ENCODE data around the gene ANKMY1.

ANKMY1 gene

GRCh38 chr2:240503375-240503774 lies 54.4 kb downstream of the ANKMY1 start:
- TF ChIP-seq, protein P1, sequence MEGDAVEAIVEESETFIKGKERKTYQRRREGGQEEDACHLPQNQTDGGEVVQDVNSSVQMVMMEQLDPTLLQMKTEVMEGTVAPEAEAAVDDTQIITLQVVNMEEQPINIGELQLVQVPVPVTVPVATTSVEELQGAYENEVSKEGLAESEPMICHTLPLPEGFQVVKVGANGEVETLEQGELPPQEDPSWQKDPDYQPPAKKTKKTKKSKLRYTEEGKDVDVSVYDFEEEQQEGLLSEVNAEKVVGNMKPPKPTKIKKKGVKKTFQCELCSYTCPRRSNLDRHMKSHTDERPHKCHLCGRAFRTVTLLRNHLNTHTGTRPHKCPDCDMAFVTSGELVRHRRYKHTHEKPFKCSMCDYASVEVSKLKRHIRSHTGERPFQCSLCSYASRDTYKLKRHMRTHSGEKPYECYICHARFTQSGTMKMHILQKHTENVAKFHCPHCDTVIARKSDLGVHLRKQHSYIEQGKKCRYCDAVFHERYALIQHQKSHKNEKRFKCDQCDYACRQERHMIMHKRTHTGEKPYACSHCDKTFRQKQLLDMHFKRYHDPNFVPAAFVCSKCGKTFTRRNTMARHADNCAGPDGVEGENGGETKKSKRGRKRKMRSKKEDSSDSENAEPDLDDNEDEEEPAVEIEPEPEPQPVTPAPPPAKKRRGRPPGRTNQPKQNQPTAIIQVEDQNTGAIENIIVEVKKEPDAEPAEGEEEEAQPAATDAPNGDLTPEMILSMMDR (conservative IDR thresholded peaks at IDR 0.05; ENCODE audit: low read length): no peak
- no peak overlapping the region for H3K4me3 ChIP-seq (ENCODE audit: low read length)
- no peak for DNase-seq (ENCODE audit: low read depth)

DNA sequence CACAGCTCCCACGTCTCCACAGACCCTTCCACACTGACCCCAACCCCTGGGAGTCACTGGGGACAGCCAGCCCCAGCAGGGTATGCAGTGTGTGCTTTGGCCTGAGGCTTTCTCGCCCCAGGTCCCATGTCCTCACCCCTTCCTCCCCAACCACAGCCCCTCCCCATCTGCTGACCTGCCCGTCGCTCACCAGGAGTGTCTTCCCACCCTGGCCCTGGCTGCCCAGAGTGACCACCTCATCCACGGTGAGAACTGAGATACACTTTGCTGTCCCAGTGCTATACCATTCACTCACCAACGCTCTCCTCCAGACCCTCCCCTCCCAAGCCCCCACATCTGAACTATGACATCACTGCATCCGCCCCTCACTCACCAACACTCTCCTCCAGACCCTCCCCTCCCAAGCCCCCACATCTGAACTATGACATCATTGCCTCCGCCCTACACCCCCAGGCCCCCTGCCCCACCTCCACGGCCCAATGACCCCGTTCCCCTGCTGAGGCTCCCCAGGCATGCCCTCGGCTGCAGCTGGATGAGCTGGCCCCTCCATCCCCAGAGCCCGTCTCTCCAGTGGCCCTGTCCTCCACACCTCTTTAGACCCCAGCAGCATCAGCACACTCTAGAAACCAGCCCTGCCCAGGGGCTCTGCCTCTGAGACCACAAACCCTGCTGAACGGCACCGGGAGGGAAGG lies 55.2 kb downstream of the ANKMY1 start:
- DNase-seq (ENCODE audit: low read depth): no peak
- TF ChIP-seq, protein P1 (conservative IDR thresholded peaks at IDR 0.05; ENCODE audit: low read length): no peak
- no peak overlapping the region for H3K4me3 ChIP-seq (ENCODE audit: low read length)

DNA sequence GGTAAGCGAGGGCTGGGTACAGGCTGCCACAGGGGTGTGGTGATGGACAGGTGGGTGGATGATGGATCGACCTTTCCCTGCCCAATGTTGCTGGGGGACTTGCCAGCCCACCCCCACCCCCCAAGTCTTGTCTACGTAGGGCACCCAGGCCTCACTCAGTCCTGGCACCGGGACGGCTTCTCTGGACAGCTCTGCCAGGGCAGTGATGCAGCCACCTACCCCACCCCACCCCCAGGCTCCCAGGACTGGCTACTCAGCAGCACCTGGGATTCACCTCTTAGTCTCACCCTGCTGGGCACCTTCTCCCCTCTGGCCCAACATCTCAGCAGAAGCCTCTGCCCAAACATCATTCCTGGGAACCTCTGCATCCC lies 55.7 kb downstream of the ANKMY1 start:
- H3K4me3 ChIP-seq (ENCODE audit: low read length): no peak overlapping the region
- TF ChIP-seq, protein P1 (conservative IDR thresholded peaks at IDR 0.05; ENCODE audit: low read length): no peak
- no peak for DNase-seq (ENCODE audit: low read depth)

DNA sequence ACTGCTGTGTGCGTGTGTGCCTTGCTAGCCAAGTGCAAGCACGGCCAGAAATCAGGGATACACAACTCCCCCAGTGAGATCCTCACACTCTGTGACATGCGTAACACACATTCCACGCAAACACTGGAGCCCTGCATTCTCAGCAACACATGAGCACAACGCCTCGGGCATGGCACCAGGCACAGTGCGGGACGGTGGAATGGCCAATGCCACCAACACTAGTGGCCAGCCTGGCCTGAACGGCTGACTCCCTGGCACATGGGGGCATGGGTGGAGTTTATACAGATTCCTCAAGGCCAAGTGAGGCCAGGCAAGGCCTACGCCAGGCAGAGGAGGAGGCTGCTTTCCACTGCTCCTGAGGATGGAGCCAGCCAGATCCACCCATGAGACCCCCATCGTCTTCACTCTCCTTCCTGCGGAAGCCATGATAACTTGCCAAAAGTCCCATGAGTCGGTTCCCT lies 56.2 kb downstream of the ANKMY1 start:
- TF ChIP-seq, protein P1 (conservative IDR thresholded peaks at IDR 0.05; ENCODE audit: low read length): no peak

DNA sequence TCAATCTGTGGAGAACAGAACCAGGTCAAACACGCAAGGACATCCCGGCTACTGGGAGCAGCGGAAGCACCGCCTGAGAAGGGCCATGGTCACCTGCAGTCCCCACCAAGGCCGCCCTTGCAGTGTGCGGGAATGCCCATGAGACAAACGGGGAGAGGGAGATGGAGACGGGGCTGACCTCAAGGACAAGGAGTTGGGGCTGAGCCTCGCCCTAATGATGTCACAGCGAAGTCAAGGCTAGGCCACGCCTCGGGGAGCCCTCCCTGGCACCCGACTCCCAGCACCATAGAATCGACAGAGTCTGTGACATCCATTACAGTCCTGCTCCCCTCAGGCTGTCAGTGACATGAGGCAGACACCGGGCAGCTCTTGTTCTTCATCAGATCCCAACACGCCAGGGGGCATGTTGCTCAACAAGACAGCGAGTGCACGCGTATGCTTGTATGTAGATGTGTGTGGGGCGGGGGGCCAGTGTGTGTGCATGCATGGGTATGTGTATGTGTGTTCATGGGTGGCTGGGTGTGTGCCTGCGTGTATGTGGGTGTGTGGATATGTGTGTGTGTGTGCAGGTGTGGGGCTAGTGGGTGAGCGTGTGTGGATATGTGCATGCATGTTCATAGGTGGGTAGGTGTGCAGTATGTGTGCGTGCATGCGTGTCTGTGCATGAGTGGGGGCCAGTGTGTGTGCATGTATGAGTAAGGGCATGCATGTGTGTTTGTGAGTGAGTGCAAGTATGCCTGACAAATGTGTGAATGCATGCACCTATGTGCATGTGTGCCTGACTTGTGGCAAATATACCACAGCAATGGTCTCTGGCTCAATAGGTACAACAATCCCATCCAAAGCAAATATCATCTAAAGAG lies 57.0 kb downstream of the ANKMY1 start:
- H3K4me3 ChIP-seq (ENCODE audit: low read length): no peak overlapping the region
- TF ChIP-seq, protein P1 (conservative IDR thresholded peaks at IDR 0.05; ENCODE audit: low read length): no peak
- DNase-seq (ENCODE audit: low read depth): no peak

More for the DNA sequence above, 56.2 kb downstream of the ANKMY1 start:
- no peak for DNase-seq (ENCODE audit: low read depth)
- H3K4me3 ChIP-seq (ENCODE audit: low read length): no peak overlapping the region

DNA sequence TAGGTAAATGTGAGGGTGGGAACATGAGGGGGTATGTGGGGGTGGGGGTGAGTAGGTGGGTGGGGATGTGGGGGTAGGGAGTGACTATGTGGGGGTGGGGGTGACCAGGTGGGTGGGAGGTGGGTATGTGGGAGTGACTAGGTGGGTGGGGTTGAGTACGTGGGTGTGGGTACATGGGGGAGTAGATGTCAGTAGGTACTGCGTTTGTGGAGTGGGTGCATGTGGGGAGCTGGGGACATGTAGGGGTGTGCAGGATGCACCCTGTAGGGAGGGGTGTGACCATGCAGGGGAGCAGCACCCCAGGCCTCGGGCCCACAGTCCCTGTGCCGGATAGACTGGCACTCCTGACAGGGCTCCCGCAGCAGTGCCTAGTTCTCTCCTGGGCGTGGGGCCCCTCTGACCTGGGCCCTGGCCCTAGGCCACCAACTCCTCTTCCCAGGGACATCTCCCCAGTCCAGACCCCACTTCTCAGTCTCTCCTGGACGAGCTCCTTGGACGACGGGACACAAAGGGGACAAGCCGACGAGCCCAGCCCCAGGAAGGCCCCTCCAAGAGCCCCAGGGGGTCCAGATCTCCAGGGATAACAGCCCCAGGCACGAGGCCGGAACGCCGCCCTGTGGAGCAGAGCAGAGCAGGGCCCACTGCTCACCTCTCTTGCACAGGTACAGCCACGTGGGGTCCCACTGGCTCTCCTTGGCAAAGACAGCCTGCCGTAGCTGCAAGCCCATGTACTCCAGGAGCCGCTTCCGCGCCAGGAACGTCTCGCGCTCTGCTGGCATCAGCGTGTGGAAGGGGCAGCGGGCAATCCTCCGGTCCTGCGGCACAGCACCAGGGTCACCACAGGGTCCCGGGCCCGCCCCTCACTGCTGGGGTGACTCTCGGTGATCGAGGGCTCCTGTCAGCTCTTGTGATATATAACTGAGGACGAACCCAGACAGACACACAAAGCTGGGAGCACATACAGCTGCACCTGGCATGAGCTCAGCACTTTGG lies 58.2 kb downstream of the ANKMY1 start:
- TF ChIP-seq, protein P1 (conservative IDR thresholded peaks at IDR 0.05; ENCODE audit: low read length): no peak
- no peak overlapping the region for H3K4me3 ChIP-seq (ENCODE audit: low read length)
- DNase-seq (ENCODE audit: low read depth): no peak
